Glutamatergic neuron (in vitro differentiated cells): Measurements from ENCODE around the gene SIAH1. TPM values are rescaled to one million over a fixed set of nuclear protein-coding genes. Genes with fewer than 3 reads are reported as not detected.
"Not testable (repeated sequence)": the region's sequence is repeated elsewhere in the genome, so short reads cannot be mapped to it uniquely, and the experiment has no call there.

ENCODE experiments used
- DNase-seq: peaks from one replicate; pipeline ENCODE4 v3.0.0; 2022
- H3K27ac Mint-ChIP-seq: one replicate; pipeline ENCODE4 v1.8.0; 2020; ENCODE audit warnings: mild to moderate bottlenecking, mixed read lengths, inconsistent platforms; ENCODE audit not compliant: unreplicated experiment
- H3K27me3 Mint-ChIP-seq: one replicate; pipeline ENCODE4 v1.8.0; 2020; ENCODE audit warnings: mild to moderate bottlenecking, moderate library complexity, mixed read lengths, inconsistent platforms; ENCODE audit not compliant: unreplicated experiment
- H3K36me3 Mint-ChIP-seq: one replicate; pipeline ENCODE4 v1.8.0; 2020; ENCODE audit warnings: mild to moderate bottlenecking, mixed read lengths, inconsistent platforms; ENCODE audit not compliant: unreplicated experiment
- H3K4me1 Mint-ChIP-seq: one replicate; pipeline ENCODE4 v1.8.0; 2020; ENCODE audit warnings: mild to moderate bottlenecking, low read depth, mixed read lengths, inconsistent platforms; ENCODE audit not compliant: unreplicated experiment
- H3K4me3 Mint-ChIP-seq: one replicate; pipeline ENCODE4 v1.8.0; 2020; ENCODE audit warnings: mild to moderate bottlenecking, mixed read lengths, inconsistent platforms; ENCODE audit not compliant: unreplicated experiment
- H3K9me3 Mint-ChIP-seq: one replicate; pipeline ENCODE4 v1.8.0; 2020; ENCODE audit warnings: mild to moderate bottlenecking, moderate library complexity, mixed read lengths, inconsistent platforms; ENCODE audit not compliant: unreplicated experiment
- total RNA-seq: library from RNA; stranded (reverse); fragmentation: NEBNext Ultra II Directional; extraction: Animal tissue kit (Norgen Biotek cat#: 25700); gene quantifications from one replicate; pipeline ENCODE4 v1.2.1, GENCODE V29; 2021; ENCODE audit not compliant: unreplicated experiment
- TF ChIP-seq, protein P1 (sequence below): fragments of 200-600 bp; sonication (generic); IDR thresholded peaks from one replicate; pipeline ENCODE4 v1.5.0; 2021; ENCODE audit not compliant: partially characterized antibody, unreplicated experiment

The SIAH1 gene
- total RNA-seq, 1 donor from 2014 or later = 46.7 TPM

DNA sequence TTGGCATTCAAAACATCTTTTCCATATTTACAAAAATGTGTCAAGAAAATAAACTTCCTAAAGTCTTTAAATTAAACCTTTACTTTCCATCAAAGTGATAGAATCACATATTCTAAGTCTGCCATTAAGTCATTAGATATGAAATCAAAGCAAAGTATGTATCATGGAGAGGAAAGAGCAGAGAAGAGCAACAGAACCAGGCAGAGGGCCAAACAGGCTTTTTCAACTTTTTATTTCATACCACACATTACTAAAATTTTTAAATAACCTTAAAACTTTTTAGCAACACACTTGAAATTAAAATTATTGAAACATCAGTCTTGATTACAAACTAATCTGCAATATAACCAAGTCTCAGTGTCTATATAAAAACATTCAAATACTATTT, 13.8 kb downstream of the SIAH1 start:
- Mint-ChIP-seq H3K4me3 (no peak overlapping the region), H3K9me3 (peaks cover 3% of the 10 kb centered on the region), H3K36me3 (no peaks in the 10 kb centered on the region), H3K27ac (no peak overlapping the region), H3K4me1 (peaks cover 13% of the 10 kb centered on the region), H3K27me3 (no peaks in the 10 kb centered on the region)
- DNase-seq = no peak
- TF ChIP-seq, protein P1, sequence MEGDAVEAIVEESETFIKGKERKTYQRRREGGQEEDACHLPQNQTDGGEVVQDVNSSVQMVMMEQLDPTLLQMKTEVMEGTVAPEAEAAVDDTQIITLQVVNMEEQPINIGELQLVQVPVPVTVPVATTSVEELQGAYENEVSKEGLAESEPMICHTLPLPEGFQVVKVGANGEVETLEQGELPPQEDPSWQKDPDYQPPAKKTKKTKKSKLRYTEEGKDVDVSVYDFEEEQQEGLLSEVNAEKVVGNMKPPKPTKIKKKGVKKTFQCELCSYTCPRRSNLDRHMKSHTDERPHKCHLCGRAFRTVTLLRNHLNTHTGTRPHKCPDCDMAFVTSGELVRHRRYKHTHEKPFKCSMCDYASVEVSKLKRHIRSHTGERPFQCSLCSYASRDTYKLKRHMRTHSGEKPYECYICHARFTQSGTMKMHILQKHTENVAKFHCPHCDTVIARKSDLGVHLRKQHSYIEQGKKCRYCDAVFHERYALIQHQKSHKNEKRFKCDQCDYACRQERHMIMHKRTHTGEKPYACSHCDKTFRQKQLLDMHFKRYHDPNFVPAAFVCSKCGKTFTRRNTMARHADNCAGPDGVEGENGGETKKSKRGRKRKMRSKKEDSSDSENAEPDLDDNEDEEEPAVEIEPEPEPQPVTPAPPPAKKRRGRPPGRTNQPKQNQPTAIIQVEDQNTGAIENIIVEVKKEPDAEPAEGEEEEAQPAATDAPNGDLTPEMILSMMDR = no peak

DNA sequence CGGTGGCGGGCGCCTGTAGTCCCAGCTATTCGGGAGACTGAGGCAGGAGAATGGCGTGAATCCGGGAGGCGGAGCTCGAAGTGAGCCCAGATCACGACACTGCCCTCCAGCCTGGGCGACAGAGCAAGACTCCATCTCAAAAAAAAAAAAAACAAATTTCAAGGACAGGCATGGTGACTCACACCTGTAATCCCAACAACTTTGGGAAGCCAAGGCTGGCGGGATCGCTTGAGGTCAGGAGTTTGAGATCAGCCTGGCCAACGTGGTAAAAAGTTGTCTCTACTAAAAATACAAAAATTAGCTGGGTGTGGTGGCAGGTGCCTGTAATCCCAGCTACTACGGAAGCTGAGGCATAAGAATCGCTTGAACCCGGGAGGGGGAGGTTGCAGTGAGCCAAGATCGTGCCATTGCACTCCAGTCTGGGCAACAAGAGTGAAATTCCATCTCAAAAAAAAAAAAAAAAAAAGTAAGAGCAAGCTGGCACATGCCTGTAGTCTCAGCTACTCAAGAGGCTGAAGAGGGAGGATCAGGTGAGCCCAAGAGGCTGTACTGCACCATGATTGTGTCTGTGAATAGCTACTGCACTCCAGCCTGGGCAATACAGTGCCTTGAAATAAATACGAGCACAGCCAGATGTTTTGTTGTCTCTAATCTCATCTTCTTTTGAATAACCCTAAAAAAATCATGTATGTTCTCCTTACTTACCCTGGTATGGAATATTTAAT, 14.4 kb downstream of the SIAH1 start:
- not testable (repeated sequence) for H3K4me3 Mint-ChIP-seq, DNase-seq, H3K36me3 Mint-ChIP-seq, H3K9me3 Mint-ChIP-seq, H3K27me3 Mint-ChIP-seq, H3K27ac Mint-ChIP-seq
- H3K4me1 Mint-ChIP-seq = peaks cover 16% of the 10 kb centered on the region

DNA sequence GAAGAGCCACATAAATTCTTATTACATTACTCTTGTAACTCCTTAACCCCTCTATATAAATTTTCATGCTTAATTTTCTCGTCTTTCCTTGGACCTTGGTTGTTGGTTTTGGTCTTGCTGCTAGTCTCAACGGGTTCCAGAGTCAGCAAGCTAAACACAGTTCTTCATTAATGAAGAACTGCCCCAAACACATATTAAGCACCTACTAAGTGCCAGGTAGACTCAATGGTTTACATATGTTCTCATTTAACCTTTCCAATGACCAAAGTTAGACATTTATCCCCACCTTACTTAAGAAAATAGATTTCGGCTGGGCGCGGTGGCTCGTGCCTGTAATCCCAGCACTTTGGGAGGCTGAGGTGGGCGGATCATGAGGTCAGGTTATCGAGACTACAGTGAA, 15.0 kb downstream of the SIAH1 start:
- Mint-ChIP-seq H3K27me3 (no peaks in the 10 kb centered on the region), H3K36me3 (no peaks in the 10 kb centered on the region), H3K27ac (no peak overlapping the region)

DNA sequence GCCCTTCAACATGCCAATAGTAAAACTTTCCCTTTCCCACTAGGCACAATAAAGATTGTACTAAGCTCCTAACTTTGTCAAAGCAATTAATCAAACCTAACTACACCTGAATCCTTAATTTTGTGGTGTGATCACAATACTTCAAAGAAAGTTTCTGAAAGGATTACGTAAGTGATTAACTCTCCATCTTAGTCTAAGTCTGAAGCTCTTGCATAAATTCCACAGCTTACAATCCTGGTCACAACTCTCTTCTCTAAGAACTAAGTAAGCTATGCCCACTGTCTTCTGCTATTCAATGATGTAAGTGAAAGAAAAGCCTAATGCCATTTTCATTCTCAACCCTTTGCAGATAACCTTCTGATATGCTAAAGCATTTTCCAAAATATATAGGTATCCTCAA, 15.4 kb downstream of the SIAH1 start:
- no peak for DNase-seq
- Mint-ChIP-seq H3K4me3 (no peak overlapping the region), H3K4me1 (peaks cover 22% of the 10 kb centered on the region), H3K27ac (no peak overlapping the region), H3K9me3 (peaks cover 6% of the 10 kb centered on the region), H3K36me3 (no peaks in the 10 kb centered on the region), H3K27me3 (no peaks in the 10 kb centered on the region)
- TF ChIP-seq, protein P1 = no peak

More for the DNA sequence above, 15.0 kb downstream of the SIAH1 start:
- TF ChIP-seq, protein P1 = no peak
- Mint-ChIP-seq H3K4me3 (no peak overlapping the region), H3K4me1 (peaks cover 18% of the 10 kb centered on the region), H3K9me3 (peaks cover 6% of the 10 kb centered on the region)
- no peak for DNase-seq

DNA sequence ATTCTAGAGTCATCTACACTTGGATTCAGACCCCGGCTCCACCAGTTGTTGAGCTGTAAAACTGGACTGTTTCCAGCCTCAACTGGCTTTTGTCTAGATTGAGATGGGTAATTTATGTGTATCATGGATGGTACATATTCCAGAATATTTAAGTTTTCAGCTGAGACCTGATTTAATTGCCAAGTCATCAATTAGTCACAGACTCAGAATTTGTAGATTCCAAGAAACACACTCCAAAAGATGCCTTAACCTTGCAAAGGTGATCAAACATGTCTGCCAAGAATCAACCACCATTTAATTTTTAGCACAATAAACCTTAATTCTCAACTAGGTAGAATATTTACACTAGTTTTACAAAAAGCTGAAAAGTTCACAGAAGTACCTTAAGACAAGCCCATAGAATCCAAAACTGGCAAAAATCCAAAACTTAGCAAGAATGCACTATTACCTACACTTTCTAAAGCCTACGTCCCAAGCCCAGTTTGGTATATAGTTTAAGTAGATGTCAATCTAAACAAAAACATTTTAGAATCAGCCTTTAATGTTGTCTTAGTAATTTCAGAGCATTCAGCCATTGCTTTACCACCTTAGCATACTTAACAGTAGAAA, 17.7 kb downstream of the SIAH1 start:
- TF ChIP-seq, protein P1 = no peak
- Mint-ChIP-seq H3K36me3 (no peaks in the 10 kb centered on the region), H3K9me3 (peaks cover 6% of the 10 kb centered on the region), H3K4me3 (no peak overlapping the region), H3K27me3 (no peaks in the 10 kb centered on the region), H3K27ac (peak overlapping the region; percentile 0), H3K4me1 (peaks cover 29% of the 10 kb centered on the region)
- DNase-seq = no peak
